ENCODE measurements around the gene TBXA2R.
A peak's percentile ranks its signal among the peaks of the same experiment; 100 is the strongest.

The TBXA2R gene

GRCh38 chr19:3618811-3619630 is 12.3 kb upstream of the TBXA2R start:
- no peak for DNase-seq

GRCh38 chr19:3618144-3618810 is 11.6 kb upstream of the TBXA2R start:
- peak in 1 of 2 experiments; percentile 11 for DNase-seq

- DNase-seq = no peak
Measured at GRCh38 chr19:3617463-3617862, 10.8 kb upstream of the TBXA2R start.

- no peak for DNase-seq
Measured at GRCh38 chr19:3615524-3616135, 9.0 kb upstream of the TBXA2R start.

- DNase-seq = no peak
Measured at GRCh38 chr19:3614858-3615505, 8.3 kb upstream of the TBXA2R start.

- DNase-seq = no peak
Measured at GRCh38 chr19:3613818-3614661, 7.4 kb upstream of the TBXA2R start.

GRCh38 chr19:3612901-3613741 is 6.4 kb upstream of the TBXA2R start:
- DNase-seq = no peak

- DNase-seq = no peak
Measured at GRCh38 chr19:3612330-3612729, 5.7 kb upstream of the TBXA2R start.

GRCh38 chr19:3611841-3612240 is 5.2 kb upstream of the TBXA2R start:
- no peak for DNase-seq

GRCh38 chr19:3610745-3611717 is 4.4 kb upstream of the TBXA2R start:
- DNase-seq = no peak

GRCh38 chr19:3609779-3610719 is 3.4 kb upstream of the TBXA2R start:
- no peak for DNase-seq

- DNase-seq = no peak
Measured at GRCh38 chr19:3608750-3609322, 2.2 kb upstream of the TBXA2R start.

- no peak for DNase-seq
Measured at GRCh38 chr19:3608079-3608641, 1.5 kb upstream of the TBXA2R start.

GRCh38 chr19:3607303-3608078 is 816 bp upstream of the TBXA2R start:
- no peak for DNase-seq

GRCh38 chr19:3606174-3606689 is 443 bp downstream of the TBXA2R start:
- DNase-seq = no peak

- no peak for DNase-seq
Measured at GRCh38 chr19:3605770-3606169, 905 bp downstream of the TBXA2R start.

- no peak for DNase-seq
Measured at GRCh38 chr19:3605361-3605760, 1.3 kb downstream of the TBXA2R start.
